Activated T-helper 1 cell treated with anti-CD3 and anti-CD28 coated beads, Interleukin-12 subunit alpha, Interleukin-12 subunit beta, Interleukin-2, Interleukin-4 antibody, amounts not matched to agents 30 ng/mL and 10 ng/mL and 1 ng/mL, durations not matched to agents 14 hours and 24 hours and 36 hours (primary cell): Measurements from ENCODE around the gene RAPGEF3. TPM values are rescaled to one million over a fixed set of nuclear protein-coding genes. Genes with fewer than 3 reads are reported as not detected.

ENCODE experiments used
- total RNA-seq: library from RNA; stranded (reverse); gene quantifications from 2 replicates; pipeline ENCODE4 v1.2.3, GENCODE V29; 2022

RAPGEF3 gene
- total RNA-seq, 1 donor from 2014 or later = 4.7 TPM

Other genes starting within 250 kb of the RAPGEF3 start
- 61.2 and 64.9 TPM in 2 replicates for gene RPAP3, start 52.9 kb downstream of the RAPGEF3 start, total RNA-seq
- not detected in 2 replicates for gene ENDOU, start 33.4 kb downstream of the RAPGEF3 start, total RNA-seq
- gene SLC48A1, start 14.4 kb upstream of the RAPGEF3 start, total RNA-seq = 12.7 TPM in 2 replicates
- 453 and 466 TPM in 2 replicates for gene HDAC7, start 61.0 kb upstream of the RAPGEF3 start, total RNA-seq
- gene VDR, start 146.1 kb upstream of the RAPGEF3 start, total RNA-seq = 305 and 318 TPM in 2 replicates
- 139 and 143 TPM in 2 replicates for gene TMEM106C, start 204.7 kb upstream of the RAPGEF3 start, total RNA-seq
- gene COL2A1, start 245.6 kb upstream of the RAPGEF3 start, total RNA-seq = 0.08 TPM in 1 of 2 replicates, not detected in the other